Activated CD4-positive, alpha-beta T cell treated with anti-CD3 and anti-CD28 coated beads, Interleukin-2, amount 50 U/mL, for 16 hours (primary cell): Measurements from ENCODE around the gene WSB1.
"Not testable (repeated sequence)": the region's sequence is repeated elsewhere in the genome, so short reads cannot be mapped to it uniquely, and the experiment has no call there.

ENCODE experiments used
- DNase-seq: peaks from one replicate; pipeline ENCODE4 v3.0.0-alpha.2; 2020

The WSB1 gene

DNA sequence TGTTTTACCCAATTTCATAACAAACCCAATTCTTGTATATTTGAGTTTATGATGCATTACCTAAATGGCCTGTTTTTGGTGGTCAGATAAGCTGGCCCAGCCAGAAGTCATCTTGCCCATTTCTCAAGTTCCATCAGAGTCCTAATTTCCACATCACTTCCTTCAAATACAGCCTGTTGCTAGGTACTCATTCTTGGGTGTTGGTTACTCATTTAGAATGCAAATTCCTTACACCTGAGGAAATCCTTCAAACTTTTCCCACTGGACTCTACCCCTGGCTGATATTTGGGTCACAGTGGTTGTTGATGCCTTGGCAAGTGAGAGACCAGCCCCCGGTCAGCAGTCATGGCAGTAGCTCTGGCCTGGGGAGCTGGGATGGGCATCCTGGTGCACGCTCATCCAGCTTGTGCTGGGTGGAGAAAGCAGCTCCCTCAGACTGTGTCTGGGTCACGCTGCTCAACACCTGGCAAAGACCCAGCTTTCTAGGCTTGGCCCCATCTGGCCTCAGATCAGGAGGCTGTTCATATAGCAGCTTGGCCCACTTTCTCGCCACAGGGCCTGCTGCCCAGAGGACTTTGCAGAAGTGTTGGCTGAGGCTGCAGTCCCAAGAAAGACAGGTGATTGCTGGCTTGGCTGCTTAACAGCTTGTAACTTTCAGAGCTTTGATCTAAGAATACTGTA lies 25.8 kb downstream of the WSB1 start:
- DNase-seq, result no peak

DNA sequence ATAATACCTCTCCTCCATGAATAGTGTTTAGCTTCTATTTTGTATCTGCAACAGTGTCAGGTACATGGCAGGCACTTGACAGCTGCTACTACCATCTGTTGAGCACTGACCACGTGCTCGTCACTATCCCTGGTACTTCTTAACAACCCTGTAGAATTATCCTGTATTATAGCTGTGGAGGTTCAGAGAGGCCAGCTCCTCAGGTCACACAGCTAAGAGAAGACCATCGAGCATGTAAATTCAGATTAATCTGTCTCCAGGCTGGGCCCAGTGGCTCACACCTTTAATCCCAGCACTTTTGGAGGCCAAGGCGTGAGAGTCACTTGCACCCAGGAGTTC lies 26.3 kb downstream of the WSB1 start:
- no peak for DNase-seq

GRCh38 chr17:27321372-27321771 lies 27.5 kb downstream of the WSB1 start:
- DNase-seq, result no peak

GRCh38 chr17:27322026-27322425 lies 28.1 kb downstream of the WSB1 start:
- no peak for DNase-seq

DNA sequence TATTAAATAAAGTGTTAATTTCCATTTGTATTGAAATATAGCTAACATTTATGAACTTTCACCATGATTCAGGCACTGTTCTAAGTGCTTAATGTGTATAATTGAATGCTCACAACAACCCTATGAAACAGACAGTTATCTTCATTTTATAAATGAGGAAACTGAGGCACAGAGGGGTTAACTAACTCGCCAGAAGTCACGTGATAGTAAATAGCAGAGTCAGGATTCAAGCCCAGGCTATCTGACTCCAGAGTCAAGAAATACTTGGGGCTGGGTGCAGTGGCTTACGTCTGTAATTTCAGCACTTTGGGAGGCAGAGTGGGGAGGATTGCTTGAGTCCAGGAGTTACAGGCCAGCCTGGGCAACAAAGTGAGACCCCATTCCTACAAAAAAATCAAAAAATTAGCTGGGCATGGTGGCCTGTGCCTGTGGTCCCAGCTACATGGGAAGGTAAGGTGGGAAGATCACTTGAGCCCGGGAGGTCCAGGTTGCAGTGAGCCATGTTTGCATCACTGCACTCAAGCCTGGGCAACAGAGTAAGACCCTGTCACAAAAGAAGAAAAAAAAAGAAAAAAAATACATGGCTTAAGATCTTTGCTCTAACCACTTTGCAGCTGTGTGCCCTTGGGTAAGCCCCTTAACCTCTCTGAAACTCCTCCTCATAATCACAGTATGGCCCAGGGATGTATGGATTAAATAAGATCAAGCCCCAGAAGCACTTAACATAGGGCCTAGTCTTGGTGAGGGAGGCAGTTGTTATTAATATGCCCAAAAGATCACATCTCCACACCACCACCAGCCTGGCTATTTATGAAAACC lies 29.0 kb downstream of the WSB1 start:
- DNase-seq, result no peak

DNA sequence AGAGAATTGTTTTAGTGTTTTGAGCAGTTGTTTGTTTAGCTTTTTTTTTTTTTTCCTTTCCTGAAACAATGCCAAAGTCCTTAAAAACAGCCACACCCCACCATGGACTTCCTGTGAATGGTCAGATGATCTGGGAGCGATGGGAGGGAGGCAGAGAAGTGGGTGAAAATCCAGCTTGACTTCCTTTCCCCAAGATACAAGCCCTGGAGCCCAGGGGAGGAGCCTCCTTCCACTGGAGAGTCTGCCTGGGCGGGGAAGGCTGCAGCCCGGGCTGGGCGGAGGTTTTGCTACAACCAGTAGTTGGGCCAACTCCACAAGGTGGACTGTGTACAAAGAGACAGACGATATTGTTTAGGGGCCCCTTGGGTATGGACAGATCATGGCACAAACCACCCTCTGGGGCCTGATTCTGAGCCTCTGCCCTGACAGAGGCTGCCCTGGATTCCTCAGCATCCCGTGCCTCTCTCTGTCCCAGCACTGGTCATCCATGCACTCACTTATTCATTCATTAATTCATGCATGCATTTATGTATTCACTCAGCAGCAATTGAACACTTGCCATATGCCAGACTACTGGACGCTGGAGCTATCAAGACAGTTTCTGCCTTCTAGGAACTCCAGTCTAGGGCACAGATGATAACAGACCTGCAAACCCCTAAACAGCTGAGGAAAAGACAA lies 29.8 kb downstream of the WSB1 start:
- DNase-seq, result no peak

DNA sequence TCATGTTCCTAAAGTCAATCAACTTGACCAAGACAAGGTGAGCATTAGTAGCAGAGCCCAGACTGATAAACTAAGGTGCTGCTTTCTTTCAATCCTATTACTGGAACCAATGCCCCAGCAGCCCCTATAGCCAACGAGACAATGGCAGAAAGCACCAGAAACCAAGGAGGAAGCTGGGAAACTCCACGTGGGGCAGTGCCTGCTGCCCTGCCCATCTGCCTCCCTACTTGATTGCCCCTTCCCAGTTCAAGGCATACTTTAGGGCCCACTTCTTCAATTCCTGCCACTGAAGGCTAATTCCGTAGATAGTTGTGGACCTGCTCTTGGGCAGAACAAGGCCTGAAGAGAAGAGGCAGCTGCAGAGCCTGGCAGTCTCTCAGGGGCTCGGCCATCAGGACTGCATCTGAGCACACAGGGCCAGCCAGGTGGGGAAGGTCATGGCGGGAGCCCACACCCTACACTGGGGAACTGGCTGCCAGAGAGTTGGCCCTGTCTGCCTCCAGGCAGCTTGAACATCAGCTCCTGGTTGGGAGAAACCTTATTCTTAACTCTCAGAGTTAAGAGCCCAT lies 30.9 kb downstream of the WSB1 start:
- DNase-seq, result no peak

GRCh38 chr17:27326051-27326450 lies 32.1 kb downstream of the WSB1 start:
- no peak for DNase-seq

- no peak for DNase-seq
These were observed 32.7 kb downstream of the WSB1 start for GRCh38 chr17:27326585-27326984.

- DNase-seq, result no peak
These were observed 33.5 kb downstream of the WSB1 start for GRCh38 chr17:27327397-27327796.

- no peak for DNase-seq
These were observed 34.0 kb downstream of the WSB1 start for GRCh38 chr17:27327871-27328270.

- not testable (repeated sequence) for DNase-seq
These were observed 34.8 kb downstream of the WSB1 start for GRCh38 chr17:27328686-27329085.

- no peak for DNase-seq
These were observed 35.4 kb downstream of the WSB1 start for GRCh38 chr17:27329146-27329805.

DNA sequence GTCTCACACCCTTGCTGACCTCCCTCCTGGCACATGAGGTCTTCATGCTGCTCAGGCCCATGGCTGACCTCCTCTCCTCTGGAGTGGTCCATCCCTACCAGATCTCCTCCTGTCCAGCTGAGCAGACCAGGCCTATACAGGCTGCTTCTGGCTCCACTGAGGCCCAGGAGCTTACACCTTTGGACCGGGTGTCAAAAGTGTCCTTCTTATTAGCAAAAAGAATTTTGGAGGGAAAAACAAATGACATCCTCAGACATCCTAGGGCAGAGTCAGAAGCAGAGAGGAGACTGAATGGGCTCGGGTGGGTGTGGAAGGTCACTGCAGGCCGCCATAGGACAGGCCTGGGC lies 38.1 kb downstream of the WSB1 start:
- DNase-seq, result no peak

GRCh38 chr17:27332485-27333409 lies 38.8 kb downstream of the WSB1 start:
- peak; percentile 94 for DNase-seq

DNA sequence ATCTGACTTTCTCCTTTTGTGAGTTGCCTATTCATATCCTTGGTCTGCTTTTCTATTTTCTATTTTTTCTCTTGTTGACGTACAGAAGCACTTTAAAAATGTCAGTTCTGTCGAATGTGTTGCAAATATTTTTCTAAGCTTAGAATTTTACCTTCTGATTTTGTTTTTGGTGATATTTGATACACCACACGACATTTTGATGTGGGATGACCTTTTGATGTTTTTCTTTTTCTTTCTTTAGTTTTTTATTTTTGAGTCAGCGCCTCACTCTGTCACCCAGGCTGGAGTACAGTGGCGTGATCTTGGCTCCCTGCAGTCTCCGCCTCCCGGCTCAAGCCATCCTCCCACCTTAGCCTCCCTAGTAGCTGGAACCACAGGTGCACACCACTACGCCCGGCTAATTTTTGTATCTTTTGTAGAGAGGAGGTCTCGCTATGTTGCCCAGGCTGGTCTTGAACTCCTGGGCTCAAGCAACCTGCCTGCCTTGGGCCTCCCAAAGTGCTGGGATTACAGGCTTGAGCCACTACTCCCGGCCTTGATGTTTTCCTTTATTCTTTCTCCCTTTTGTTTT lies 39.6 kb downstream of the WSB1 start:
- peak; percentile 7 for DNase-seq

- no peak for DNase-seq
These were observed 42.3 kb downstream of the WSB1 start for GRCh38 chr17:27336184-27336583.

GRCh38 chr17:27338536-27338985 lies 44.6 kb downstream of the WSB1 start:
- DNase-seq, result no peak

DNA sequence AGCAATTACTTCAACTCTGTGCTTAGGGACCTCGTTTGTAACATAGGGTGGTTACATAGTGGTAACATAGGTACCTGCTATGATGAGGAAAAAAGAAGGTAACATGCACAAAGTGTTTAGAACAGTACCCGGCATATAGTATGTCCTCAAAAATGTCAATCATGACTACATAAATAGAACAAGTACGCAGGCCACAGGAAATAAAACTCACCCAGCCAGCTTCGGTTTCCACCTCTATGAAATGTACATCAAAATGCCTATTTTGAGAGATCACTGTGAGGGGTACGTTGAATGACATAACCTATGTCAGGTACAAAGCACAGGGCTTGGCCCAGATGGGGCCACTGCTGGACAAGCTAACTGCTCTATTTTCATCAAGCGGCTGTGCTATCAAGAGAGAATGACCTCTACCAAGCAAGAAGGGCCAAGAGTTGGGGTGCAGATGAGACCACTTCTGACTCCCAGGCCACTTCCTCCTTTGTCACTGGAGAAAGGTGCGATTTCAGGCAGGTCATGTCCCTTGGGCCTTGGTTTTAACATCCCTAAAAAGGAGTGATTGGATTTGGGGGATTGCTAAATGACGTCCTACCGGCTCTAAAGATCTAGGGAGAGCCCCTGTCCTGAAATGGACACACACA lies 45.4 kb downstream of the WSB1 start:
- no peak for DNase-seq

- DNase-seq, result peak; percentile 49
These were observed 46.1 kb downstream of the WSB1 start for GRCh38 chr17:27339836-27340550.
